SK-N-SH (cell line): ENCODE measurements around the gene UAP1L1. TPM values are rescaled to one million over a fixed set of nuclear protein-coding genes. Genes with fewer than 3 reads are reported as not detected.

ENCODE experiments used
- CTCF ChIA-PET: fragments of 300-600, 350-600 bp; formaldehyde crosslinking; extraction: SDS; loops from one replicate; lab custom pipeline; 2021; lab: Yijun Ruan, JAX
- POLR2A ChIA-PET: fragments of 350-600 bp; sonication (Branson Sonifier 250); formaldehyde crosslinking; extraction: SDS; loops from one replicate; lab custom pipeline; 2020; ENCODE audit warnings: antibody characterized with exemption, inconsistent platforms; lab: Yijun Ruan, JAX
- DNase-seq: peaks from one replicate; pipeline ENCODE4 v3.0.0; 2012
- H2AFZ ChIP-seq: fragments of 200-600 bp; sonication (generic); 2 replicates; pipeline ENCODE4 v1.8.1; 2016; ENCODE audit warnings: antibody characterized with exemption, mild to moderate bottlenecking, low read depth
- H3F3A ChIP-seq: fragments of 200-600 bp; sonication (generic); replicated peaks from 2 replicates; pipeline ENCODE3; 2016; ENCODE audit warnings: antibody characterized with exemption, mild to moderate bottlenecking; ENCODE audit not compliant: insufficient read depth
- H3K27ac ChIP-seq, 2 experiments: fragments of 200-500 bp in 1 of 2; fragments of 200-600 bp in 1 of 2; sonication (Bioruptor generic) in 1 of 2; sonication (generic), shearing (Covaris generic) in 1 of 2; 2 replicates each; pipeline versions ENCODE4 v1.5.1 to v1.6.1; 2014 to 2016; ENCODE audit warnings: low read depth in 2 of 2, inconsistent platforms in 1 of 2, low read length in 1 of 2, mild to moderate bottlenecking in 1 of 2, mixed read lengths in 1 of 2
- H3K27me3 ChIP-seq: fragments of 200-600 bp; sonication (generic), shearing (Covaris generic); 2 replicates; pipeline ENCODE4 v1.6.1; 2016; ENCODE audit warnings: mixed run types; ENCODE audit not compliant: insufficient read depth
- H3K36me3 ChIP-seq, 2 experiments: fragments of 200-500 bp in 1 of 2; fragments of 200-600 bp in 1 of 2; sonication (Bioruptor generic) in 1 of 2; sonication (generic) in 1 of 2; replicated peaks in 1 of 2; 2 replicates each; pipeline versions ENCODE3 to v1.5.1; 2014 to 2016; ENCODE audit warnings: low read length in 1 of 2, mild to moderate bottlenecking in 1 of 2; ENCODE audit not compliant: insufficient read depth in 2 of 2, control insufficient read depth in 1 of 2
- H3K4me1 ChIP-seq, 2 experiments: fragments of 200-500 bp in 1 of 2; fragments of 200-600 bp in 1 of 2; sonication (Bioruptor generic) in 1 of 2; sonication (generic), shearing (Covaris generic) in 1 of 2; 2 replicates each; pipeline versions ENCODE4 v1.5.1 to v1.6.1; 2014 to 2016; ENCODE audit warnings: low read depth in 1 of 2, low read length in 1 of 2, mixed run types in 1 of 2; ENCODE audit not compliant: insufficient read depth in 2 of 2, control insufficient read depth in 1 of 2
- H3K4me2 ChIP-seq: fragments of 200-600 bp; sonication (generic), shearing (Covaris generic); 2 replicates; pipeline ENCODE4 v1.6.1; 2017; ENCODE audit warnings: mixed run types
- H3K4me3 ChIP-seq, 2 experiments: fragments of 200-500 bp in 1 of 2; fragments of 200-600 bp in 1 of 2; sonication (Bioruptor generic) in 1 of 2; sonication (generic), shearing (Covaris generic) in 1 of 2; 2 replicates each; pipeline versions ENCODE4 v1.5.1 to v1.8.1; 2014 to 2016; ENCODE audit warnings: low read depth in 2 of 2, inconsistent platforms in 1 of 2, low read length in 1 of 2, mild to moderate bottlenecking in 1 of 2, mixed read lengths in 1 of 2, moderate library complexity in 1 of 2
- H3K79me2 ChIP-seq: fragments of 200-600 bp; sonication (generic); 2 replicates; pipeline ENCODE4 v1.8.1; 2017; ENCODE audit warnings: mild to moderate bottlenecking; ENCODE audit not compliant: insufficient read depth
- H3K9ac ChIP-seq: fragments of 200-600 bp; sonication (generic); 2 replicates; pipeline ENCODE4 v1.6.1; 2017; ENCODE audit warnings: mixed run types
- H3K9me2 ChIP-seq: fragments of 200-600 bp; sonication (generic); 2 replicates; pipeline ENCODE4 v1.6.1; 2017; ENCODE audit warnings: mixed run types
- H3K9me3 ChIP-seq: fragments of 200-600 bp; sonication (generic); 2 replicates; pipeline ENCODE4 v1.6.1; 2017; ENCODE audit warnings: mixed run types, mild to moderate bottlenecking, moderate library complexity
- H4K20me1 ChIP-seq: fragments of 200-600 bp; sonication (generic); 2 replicates; pipeline ENCODE4 v1.6.1; 2017; ENCODE audit warnings: mild to moderate bottlenecking, mixed run types; ENCODE audit not compliant: insufficient read depth
- CHD2 ChIP-seq: fragments of 150-350 bp; IDR thresholded peaks from 2 replicates; pipeline ENCODE4 v1.6.1; 2018; ENCODE audit warnings: low read length; ENCODE audit not compliant: partially characterized antibody
- ELF1 ChIP-seq: IDR thresholded peaks from 2 replicates; pipeline ENCODE4 v1.4.0; 2012
- FOXJ3 ChIP-seq: sonication (generic); formaldehyde crosslinking; IDR thresholded peaks from 2 replicates; pipeline ENCODE4 v1.5.1; 2020; ENCODE audit warnings: mild to moderate bottlenecking, missing genetic modification reagents
- JUND ChIP-seq: IDR thresholded peaks from 2 replicates; pipeline ENCODE4 v1.4.0; 2012
- MEF2A ChIP-seq: IDR thresholded peaks from 2 replicates; pipeline ENCODE4 v1.4.0; 2012; ENCODE audit warnings: low read depth, borderline replicate concordance
- MXI1 ChIP-seq: IDR thresholded peaks from 2 replicates; pipeline ENCODE4 v1.6.1; 2012; ENCODE audit warnings: mild to moderate bottlenecking, low read depth, low read length, improper control_type of control experiment
- NRF1 ChIP-seq: IDR thresholded peaks from 2 replicates; pipeline ENCODE4 v1.6.1; 2012; ENCODE audit warnings: low read depth, mild to moderate bottlenecking, low read length
- RXRA ChIP-seq: IDR thresholded peaks from 2 replicates; pipeline ENCODE4 v1.4.0; 2012; ENCODE audit warnings: low read depth, mild to moderate bottlenecking, borderline replicate concordance
- SIN3A ChIP-seq: IDR thresholded peaks from 2 replicates; pipeline ENCODE4 v1.6.1; 2012; ENCODE audit warnings: low read depth, mild to moderate bottlenecking, low read length, moderate library complexity, borderline replicate concordance
- YY1 ChIP-seq: IDR thresholded peaks from 2 replicates; pipeline ENCODE4 v1.4.0; 2012; ENCODE audit warnings: low read depth, mild to moderate bottlenecking
- WGBS: methylation state at CpG from one replicate; pipeline ENCODE4 v1.1.6; 2017; ENCODE audit warnings: low lambda C conversion rate; 5-methylcytosine and 5-hydroxymethylcytosine counted together
- polyA plus RNA-seq, 3 experiments: library from polyadenylated mRNA; depleted of rRNA; stranded (reverse); fragments of >200 nt; gene quantifications; 2 replicates each; pipeline ENCODE4 v1.2.3, GENCODE V29; 2012
- TF ChIP-seq, protein P1 (sequence below): IDR thresholded peaks from 2 replicates; pipeline ENCODE4 v1.4.0; 2012; ENCODE audit warnings: low read depth, borderline replicate concordance
- TF ChIP-seq, protein P2 (sequence below): fragments of 150-350 bp; IDR thresholded peaks from 2 replicates; pipeline ENCODE4 v1.6.1; 2016; ENCODE audit warnings: mild to moderate bottlenecking, low read depth, low read length
- TF ChIP-seq, protein P3 (sequence below): IDR thresholded peaks from 2 replicates; pipeline ENCODE4 v1.4.0; 2012; ENCODE audit warnings: low read depth, borderline replicate concordance
- TF ChIP-seq, protein P4 (sequence below): fragments of 150-350 bp; IDR thresholded peaks from 2 replicates; pipeline ENCODE4 v1.6.1; 2017; ENCODE audit warnings: antibody characterized with exemption, low read length, low read depth, borderline replicate concordance

UAP1L1 gene
- polyA plus RNA-seq, 1 of the 3 experiments (the other 2 are of a cell fraction): 5.6 TPM

DNA sequence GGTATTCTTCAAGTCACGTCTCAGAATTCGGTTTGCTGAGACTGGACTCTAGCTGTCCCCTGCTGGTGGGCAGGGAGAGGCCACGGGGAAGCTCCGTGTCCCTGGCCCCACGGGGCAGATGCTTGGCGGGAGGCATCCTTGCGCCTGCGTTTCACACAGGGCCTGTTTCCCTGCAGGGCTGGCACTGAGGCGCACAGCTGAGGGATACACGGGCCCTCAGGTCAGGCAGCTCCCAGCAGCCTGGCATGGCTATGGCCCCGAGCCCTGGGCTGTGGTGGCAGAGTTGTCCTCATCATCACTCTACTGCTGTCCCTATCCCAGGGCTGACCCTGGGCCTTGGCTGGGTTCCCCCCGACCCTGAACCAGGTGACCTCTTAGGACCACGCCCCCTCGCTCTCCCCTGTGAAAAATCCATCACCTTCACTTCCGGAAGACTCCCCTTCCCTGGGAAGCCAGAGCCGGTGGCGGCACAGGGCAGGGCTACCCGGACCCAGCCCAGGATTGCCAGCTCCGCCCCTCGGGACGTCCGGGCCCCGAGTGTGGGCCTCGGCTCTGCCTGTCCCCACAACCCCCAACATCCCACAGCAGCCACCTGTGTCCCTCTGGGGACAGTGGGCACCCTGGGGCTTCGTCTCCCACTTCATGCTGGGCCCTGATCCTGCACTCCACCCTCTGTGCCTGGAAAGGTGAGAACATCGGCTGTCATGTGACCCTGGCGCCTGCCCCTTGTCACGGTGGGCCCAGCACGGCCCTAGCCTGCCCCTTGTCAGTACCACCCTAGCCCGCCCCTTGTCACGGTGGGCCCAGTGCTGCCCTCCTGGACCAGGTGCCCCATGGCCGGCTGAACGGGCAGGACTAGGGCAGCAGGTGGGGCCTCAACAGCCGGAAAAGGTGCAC, 32.2 kb downstream of the UAP1L1 start:
- no peaks in the 10 kb centered on the region for H4K20me1 ChIP-seq
- H3F3A ChIP-seq: no peaks in the 10 kb centered on the region
- TF ChIP-seq YY1 (no peak), JUND (no peak), RXRA (no peak), FOXJ3 (CRISPR knock-in tag) (no peak), CHD2 (no peak), MEF2A (no peak), ELF1 (no peak), SIN3A (no peak), NRF1 (no peak), MXI1 (no peak)
- TF ChIP-seq, protein P1, sequence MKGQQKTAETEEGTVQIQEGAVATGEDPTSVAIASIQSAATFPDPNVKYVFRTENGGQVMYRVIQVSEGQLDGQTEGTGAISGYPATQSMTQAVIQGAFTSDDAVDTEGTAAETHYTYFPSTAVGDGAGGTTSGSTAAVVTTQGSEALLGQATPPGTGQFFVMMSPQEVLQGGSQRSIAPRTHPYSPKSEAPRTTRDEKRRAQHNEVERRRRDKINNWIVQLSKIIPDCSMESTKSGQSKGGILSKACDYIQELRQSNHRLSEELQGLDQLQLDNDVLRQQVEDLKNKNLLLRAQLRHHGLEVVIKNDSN: no peak
- TF ChIP-seq, protein P2, sequence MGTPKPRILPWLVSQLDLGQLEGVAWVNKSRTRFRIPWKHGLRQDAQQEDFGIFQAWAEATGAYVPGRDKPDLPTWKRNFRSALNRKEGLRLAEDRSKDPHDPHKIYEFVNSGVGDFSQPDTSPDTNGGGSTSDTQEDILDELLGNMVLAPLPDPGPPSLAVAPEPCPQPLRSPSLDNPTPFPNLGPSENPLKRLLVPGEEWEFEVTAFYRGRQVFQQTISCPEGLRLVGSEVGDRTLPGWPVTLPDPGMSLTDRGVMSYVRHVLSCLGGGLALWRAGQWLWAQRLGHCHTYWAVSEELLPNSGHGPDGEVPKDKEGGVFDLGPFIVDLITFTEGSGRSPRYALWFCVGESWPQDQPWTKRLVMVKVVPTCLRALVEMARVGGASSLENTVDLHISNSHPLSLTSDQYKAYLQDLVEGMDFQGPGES: no peak
- TF ChIP-seq, protein P3, sequence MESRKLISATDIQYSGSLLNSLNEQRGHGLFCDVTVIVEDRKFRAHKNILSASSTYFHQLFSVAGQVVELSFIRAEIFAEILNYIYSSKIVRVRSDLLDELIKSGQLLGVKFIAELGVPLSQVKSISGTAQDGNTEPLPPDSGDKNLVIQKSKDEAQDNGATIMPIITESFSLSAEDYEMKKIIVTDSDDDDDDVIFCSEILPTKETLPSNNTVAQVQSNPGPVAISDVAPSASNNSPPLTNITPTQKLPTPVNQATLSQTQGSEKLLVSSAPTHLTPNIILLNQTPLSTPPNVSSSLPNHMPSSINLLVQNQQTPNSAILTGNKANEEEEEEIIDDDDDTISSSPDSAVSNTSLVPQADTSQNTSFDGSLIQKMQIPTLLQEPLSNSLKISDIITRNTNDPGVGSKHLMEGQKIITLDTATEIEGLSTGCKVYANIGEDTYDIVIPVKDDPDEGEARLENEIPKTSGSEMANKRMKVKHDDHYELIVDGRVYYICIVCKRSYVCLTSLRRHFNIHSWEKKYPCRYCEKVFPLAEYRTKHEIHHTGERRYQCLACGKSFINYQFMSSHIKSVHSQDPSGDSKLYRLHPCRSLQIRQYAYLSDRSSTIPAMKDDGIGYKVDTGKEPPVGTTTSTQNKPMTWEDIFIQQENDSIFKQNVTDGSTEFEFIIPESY: no peak
- TF ChIP-seq, protein P4, sequence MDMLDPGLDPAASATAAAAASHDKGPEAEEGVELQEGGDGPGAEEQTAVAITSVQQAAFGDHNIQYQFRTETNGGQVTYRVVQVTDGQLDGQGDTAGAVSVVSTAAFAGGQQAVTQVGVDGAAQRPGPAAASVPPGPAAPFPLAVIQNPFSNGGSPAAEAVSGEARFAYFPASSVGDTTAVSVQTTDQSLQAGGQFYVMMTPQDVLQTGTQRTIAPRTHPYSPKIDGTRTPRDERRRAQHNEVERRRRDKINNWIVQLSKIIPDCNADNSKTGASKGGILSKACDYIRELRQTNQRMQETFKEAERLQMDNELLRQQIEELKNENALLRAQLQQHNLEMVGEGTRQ: no peak
- H3K79me2 ChIP-seq: no peaks in the 10 kb centered on the region
- H3K27me3 ChIP-seq: no peaks in the 10 kb centered on the region
- no peaks in the 10 kb centered on the region for H3K9me2 ChIP-seq
- POLR2A ChIA-PET: no interaction called here
- no peak for DNase-seq
- H3K4me3 ChIP-seq: no peak overlapping the region
- H3K9ac ChIP-seq: no peak overlapping the region
- H3K36me3 ChIP-seq: peaks cover 0 to 65% of the 10 kb centered on the region in 2 experiments
- H2AFZ ChIP-seq: no peak overlapping the region
- WGBS: 84% methylated on average over 11 of the region's 34 CpGs
- peaks cover 0 to 3% of the 10 kb centered on the region in 2 experiments; a peak in 1 of 4 replicates for H3K4me1 ChIP-seq
- H3K9me3 ChIP-seq: no peaks in the 10 kb centered on the region
- H3K4me2 ChIP-seq: no peak overlapping the region
- CTCF ChIA-PET: interaction anchor here (0.6 to 2.9 kb wide), 2 partner anchors 63 to 118 kb away, joined by 3 to 11 read pairs; partner anchors contain the start of genes NPDC1 and RNF224
- H3K27ac ChIP-seq: no peak overlapping the region
